Adrenal gland (tissue), 5 donors: ENCODE measurements around the gene ABCA4.

Experiments used
- CTCF ChIP-seq, 6 experiments: fragments of 450-650 bp in 4 of 6; fragments of 200-600 bp in 2 of 6; sonication (generic) in 1 of 6; IDR thresholded peaks; 1 replicate in 5 of 6; 2 replicates in 1 of 6; pipeline versions ENCODE4 v1.5.1 to v1.8.0; 2016 to 2021; ENCODE audit warnings: antibody characterized with exemption in 6 of 6, mild to moderate bottlenecking in 2 of 6, moderate library complexity in 1 of 6
- POLR2A ChIP-seq, 2 donors: fragments of 450-650 bp; IDR thresholded peaks; one replicate each; pipeline ENCODE4 v1.6.1; 2017; ENCODE audit warnings: antibody characterized with exemption in 2 of 2, mild to moderate bottlenecking in 2 of 2, moderate library complexity in 1 of 2
- donor health status: DM: no; HTN: no; CAD: no.

- no peak for TF ChIP-seq CTCF (IDR thresholded peaks at IDR 0.05)
- TF ChIP-seq POLR2A (IDR thresholded peaks at IDR 0.05): no peak
Observed at GRCh38 chr1:94119306-94119705, 1.6 kb downstream of the ABCA4 start.
